Measurements from ENCODE around the gene SLC12A8.

SLC12A8 gene

GRCh38 chr3:125187599-125187910 is 25.0 kb downstream of the SLC12A8 start:
- no peak for DNase-seq (ENCODE audit: low read depth in 2 of 2)

GRCh38 chr3:125186800-125187598 is 25.5 kb downstream of the SLC12A8 start:
- no peak for DNase-seq (ENCODE audit: low read depth in 2 of 2)

GRCh38 chr3:125186261-125186787 is 26.2 kb downstream of the SLC12A8 start:
- no peak for DNase-seq (ENCODE audit: low read depth in 2 of 2)

GRCh38 chr3:125185805-125186204 is 26.7 kb downstream of the SLC12A8 start:
- DNase-seq (ENCODE audit: low read depth in 2 of 2): no peak

- no peak for DNase-seq (ENCODE audit: low read depth in 2 of 2)
These were observed 32.7 kb downstream of the SLC12A8 start for GRCh38 chr3:125179884-125180240.

GRCh38 chr3:125179143-125179883 is 33.2 kb downstream of the SLC12A8 start:
- DNase-seq (ENCODE audit: low read depth in 2 of 2): no peak

GRCh38 chr3:125177746-125178145 is 34.8 kb downstream of the SLC12A8 start:
- no peak for DNase-seq (ENCODE audit: low read depth in 2 of 2)

GRCh38 chr3:125175295-125176078 is 37.1 kb downstream of the SLC12A8 start:
- no peak for DNase-seq (ENCODE audit: low read depth in 2 of 2)

- no peak for DNase-seq (ENCODE audit: low read depth in 2 of 2)
These were observed 40.2 kb downstream of the SLC12A8 start for GRCh38 chr3:125172346-125172745.

GRCh38 chr3:125168711-125169393 is 43.7 kb downstream of the SLC12A8 start:
- no peak for DNase-seq (ENCODE audit: low read depth in 2 of 2)

GRCh38 chr3:125166599-125167136 is 45.9 kb downstream of the SLC12A8 start:
- no peak for DNase-seq (ENCODE audit: low read depth in 2 of 2)

- DNase-seq (ENCODE audit: low read depth in 2 of 2): no peak
These were observed 46.5 kb downstream of the SLC12A8 start for GRCh38 chr3:125165948-125166553.

- DNase-seq (ENCODE audit: low read depth in 2 of 2): no peak
These were observed 47.2 kb downstream of the SLC12A8 start for GRCh38 chr3:125165189-125165947.

- DNase-seq (ENCODE audit: low read depth in 2 of 2): no peak
These were observed 48.6 kb downstream of the SLC12A8 start for GRCh38 chr3:125163739-125164601.

- no peak for DNase-seq (ENCODE audit: low read depth in 2 of 2)
These were observed 50.8 kb downstream of the SLC12A8 start for GRCh38 chr3:125161607-125162219.

GRCh38 chr3:125160606-125161371 is 51.8 kb downstream of the SLC12A8 start:
- no peak for DNase-seq (ENCODE audit: low read depth in 2 of 2)

GRCh38 chr3:125157183-125157582 is 55.4 kb downstream of the SLC12A8 start:
- DNase-seq (ENCODE audit: low read depth in 2 of 2): no peak

GRCh38 chr3:125156456-125156855 is 56.1 kb downstream of the SLC12A8 start:
- no peak for DNase-seq (ENCODE audit: low read depth in 2 of 2)
